K562 (cell line): ENCODE measurements around the gene MLH1. TPM values are rescaled to one million over a fixed set of nuclear protein-coding genes. Genes with fewer than 3 reads are reported as not detected.
A peak's percentile ranks its signal among the peaks of the same experiment; 100 is the strongest.

Experiments
- ESRRA ChIP-seq: fragments of 450-650 bp; IDR thresholded peaks from 2 replicates; pipeline ENCODE4 v1.6.1; 2014; ENCODE audit warnings: low read depth, mild to moderate bottlenecking, moderate library complexity, borderline replicate concordance
- ETV5 ChIP-seq: sonication (generic); formaldehyde crosslinking; IDR thresholded peaks from 2 replicates; pipeline ENCODE4 v1.4.0; 2020; ENCODE audit warnings: low read depth, mild to moderate bottlenecking, missing genetic modification reagents
- GTF2F1 ChIP-seq: IDR thresholded peaks from 2 replicates; pipeline ENCODE4 v1.6.1; 2011; ENCODE audit warnings: low read depth, low read length, improper control_type of control experiment
- MBD2 ChIP-seq: sonication (generic); IDR thresholded peaks from 2 replicates; pipeline ENCODE4 v1.6.1; 2016; ENCODE audit warnings: low read depth, borderline replicate concordance
- MYC ChIP-seq, 2 experiments: fragments of 250-450 bp in 1 of 2; sonication (Bioruptor Pico) in 1 of 2; IDR thresholded peaks; 2 replicates each; pipeline versions ENCODE4 v1.5.1 to v1.6.1; 2012 to 2021; ENCODE audit warnings: low read depth in 2 of 2, borderline replicate concordance in 1 of 2, improper control_type of control experiment in 1 of 2, low read length in 1 of 2, mild to moderate bottlenecking in 1 of 2, moderate library complexity in 1 of 2
- RBFOX2 ChIP-seq: fragments of 200-400 bp; formaldehyde crosslinking; IDR thresholded peaks from 2 replicates; pipeline ENCODE4 v1.6.1; 2017; ENCODE audit warnings: low read depth, mild to moderate bottlenecking, low read length, moderate library complexity
- TARDBP ChIP-seq: fragments of 450-650 bp; IDR thresholded peaks from 2 replicates; pipeline ENCODE4 v1.6.1; 2016
- YY1 ChIP-seq, 3 experiments: IDR thresholded peaks; 2 replicates each; pipeline ENCODE4 v1.6.1; 2011; ENCODE audit warnings: low read length in 2 of 3, mild to moderate bottlenecking in 2 of 3, moderate library complexity in 2 of 3, borderline replicate concordance in 1 of 3, control low read depth in 1 of 3, low read depth in 1 of 3; ENCODE audit not compliant: insufficient read depth in 3 of 3, insufficient replicate concordance in 2 of 3, control insufficient read depth in 1 of 3, insufficient read length in 1 of 3; ENCODE audit errors: extremely low read depth in 1 of 3
- ZBTB2 ChIP-seq: fragments of 450-650 bp; IDR thresholded peaks from 2 replicates; pipeline ENCODE4 v1.6.1; 2016; ENCODE audit warnings: antibody characterized with exemption
- ZBTB33 ChIP-seq: sonication (generic); formaldehyde crosslinking; IDR thresholded peaks from 2 replicates; pipeline ENCODE4 v1.8.1; 2023; ENCODE audit warnings: mild to moderate bottlenecking, missing genetic modification reagents
- ZFP36 ChIP-seq: fragments of 150-350 bp; IDR thresholded peaks from 2 replicates; pipeline ENCODE4 v1.6.1; 2018; ENCODE audit warnings: low read length, low read depth; ENCODE audit not compliant: partially characterized antibody
- ZNF239 ChIP-seq: fragments of 250-450 bp; sonication (Bioruptor Pico); IDR thresholded peaks from 2 replicates; pipeline ENCODE4 v1.4.0; 2020; ENCODE audit warnings: mild to moderate bottlenecking
- ZNF699 ChIP-seq: fragments of 250-450 bp; sonication (Bioruptor Pico); IDR thresholded peaks from 2 replicates; pipeline ENCODE4 v1.8.0; 2021; ENCODE audit warnings: mild to moderate bottlenecking, moderate library complexity; ENCODE audit not compliant: insufficient replicate concordance
- ZNF830 ChIP-seq: fragments of 250-450 bp; sonication (Bioruptor Pico); IDR thresholded peaks from 2 replicates; pipeline ENCODE4 v1.5.0; 2021; ENCODE audit warnings: mild to moderate bottlenecking
- polyA plus RNA-seq, 8 experiments: library from polyadenylated mRNA; depleted of rRNA in 4 of 8; stranded (reverse) in 5 of 8; unstranded in 3 of 8; fragments of >200 nt; fragmentation: Nextera tagmentation in 2 of 8; fragmentation: Illumina TruSeq in 1 of 8; extraction: Ambion mirVana in 2 of 8; extraction: Trizol in 1 of 8; gene quantifications; 2 replicates each; pipeline versions ENCODE4 v1.2.1 to v1.2.3, GENCODE V29; 2011 to 2014; ENCODE audit warnings: inconsistent platforms in 1 of 8, missing spikeins in 1 of 8
- total RNA-seq, 7 experiments: library from RNA; depleted of rRNA in 6 of 7; stranded (reverse); fragments of >200 nt in 6 of 7; fragmentation: Illumina TruSeq in 2 of 7; extraction: Trizol in 2 of 7; gene quantifications; 2 replicates each; pipeline versions ENCODE4 v1.2.1 to v1.2.3, GENCODE V29; 2011 to 2021; ENCODE audit warnings: low replicate concordance in 1 of 7
- TF ChIP-seq, protein P1 (sequence below): fragments of 450-650 bp; formaldehyde crosslinking; IDR thresholded peaks from 2 replicates; pipeline ENCODE4 v1.4.0; 2020; ENCODE audit warnings: mild to moderate bottlenecking
- TF ChIP-seq, protein P2 (sequence below): IDR thresholded peaks from 2 replicates; pipeline ENCODE4 v1.6.1; 2011; ENCODE audit warnings: borderline replicate concordance, low read depth, mild to moderate bottlenecking, moderate library complexity, low read length; ENCODE audit not compliant: insufficient read depth, poor library complexity, severe bottlenecking
- TF ChIP-seq, protein P3 (sequence below): fragments of 450-650 bp; conservative IDR thresholded peaks from 2 replicates; pipeline ENCODE4 v1.6.1; 2016; ENCODE audit warnings: missing genetic modification characterization, low read depth, mild to moderate bottlenecking, missing compliant biosample characterization, moderate library complexity

The MLH1 gene
- total and polyA plus RNA-seq, 9 of the 15 experiments (the other 6 are each of a cell fraction or from before 2014, with no cell fraction given) = 76.4 to 155 (median 117) TPM

DNA sequence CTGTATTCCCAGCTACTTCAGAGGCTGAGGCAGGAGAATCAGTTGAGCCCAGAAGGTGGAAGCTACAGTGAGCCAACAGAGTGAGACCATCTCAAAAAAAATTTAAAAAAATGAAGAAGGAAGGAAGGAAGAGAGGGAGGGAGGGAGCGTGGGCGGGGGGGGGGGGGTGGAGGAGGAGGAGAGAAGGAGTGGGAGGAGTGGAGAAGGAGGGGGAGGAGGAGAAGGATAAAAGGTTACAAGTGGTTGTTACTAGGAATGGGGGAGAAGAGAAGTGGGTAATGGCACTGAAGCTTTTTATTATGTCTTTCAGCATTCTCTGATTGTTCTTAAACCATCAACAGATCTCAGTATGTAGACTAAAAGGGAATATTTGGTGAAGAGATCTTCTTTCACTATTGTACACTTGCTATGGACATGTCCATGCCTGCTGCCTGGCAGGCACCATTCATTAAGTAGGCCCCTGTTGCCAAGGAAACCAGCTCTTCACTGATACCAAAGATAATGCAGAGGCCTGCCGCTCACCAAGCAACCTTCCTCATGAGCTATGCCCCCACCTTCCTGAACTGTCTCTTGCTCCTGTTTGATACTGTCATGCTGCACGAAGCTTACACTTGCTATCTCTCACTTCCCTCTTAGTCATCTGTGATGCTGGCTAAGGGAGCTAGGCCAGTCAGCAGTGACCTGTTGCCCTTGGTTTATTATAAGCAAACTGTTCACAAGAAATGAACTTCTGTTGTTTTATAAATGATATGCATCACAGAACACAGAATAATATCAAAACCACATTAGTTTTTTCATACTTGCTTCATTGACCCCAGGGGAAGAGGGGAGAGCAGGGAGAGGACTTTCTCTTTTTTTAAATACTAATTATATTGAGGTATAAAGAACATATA is 23.5 kb upstream of the MLH1 start (continued):
- TF ChIP-seq YY1 (IDR thresholded peaks at IDR 0.05; ENCODE audit: borderline replicate concordance in 1 of 3, control insufficient read depth in 1 of 3, extremely low read depth in 1 of 3, insufficient read depth in 3 of 3, insufficient read length in 1 of 3, insufficient replicate concordance in 2 of 3, low read depth in 1 of 3, low read length in 2 of 3) = peak in 1 of 3 experiments; percentile 59
- no peak for TF ChIP-seq GTF2F1
- TF ChIP-seq RBFOX2 = no peak
- no peak for TF ChIP-seq ZNF830 (CRISPR knock-in tag)
- 0 out of 2 replicates have a peak, but pooled peaks have one; percentile 24 for TF ChIP-seq ETV5 (CRISPR knock-in tag)
- no peak for TF ChIP-seq ZNF699
- TF ChIP-seq ESRRA = peak; percentile 94
- TF ChIP-seq, protein P1, sequence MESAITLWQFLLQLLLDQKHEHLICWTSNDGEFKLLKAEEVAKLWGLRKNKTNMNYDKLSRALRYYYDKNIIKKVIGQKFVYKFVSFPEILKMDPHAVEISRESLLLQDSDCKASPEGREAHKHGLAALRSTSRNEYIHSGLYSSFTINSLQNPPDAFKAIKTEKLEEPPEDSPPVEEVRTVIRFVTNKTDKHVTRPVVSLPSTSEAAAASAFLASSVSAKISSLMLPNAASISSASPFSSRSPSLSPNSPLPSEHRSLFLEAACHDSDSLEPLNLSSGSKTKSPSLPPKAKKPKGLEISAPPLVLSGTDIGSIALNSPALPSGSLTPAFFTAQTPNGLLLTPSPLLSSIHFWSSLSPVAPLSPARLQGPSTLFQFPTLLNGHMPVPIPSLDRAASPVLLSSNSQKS (CRISPR knock-in tag) = no peak
- TF ChIP-seq ZBTB2 = peak; percentile 70; the same call in 1 of the 2 replicates
- TF ChIP-seq, protein P2, sequence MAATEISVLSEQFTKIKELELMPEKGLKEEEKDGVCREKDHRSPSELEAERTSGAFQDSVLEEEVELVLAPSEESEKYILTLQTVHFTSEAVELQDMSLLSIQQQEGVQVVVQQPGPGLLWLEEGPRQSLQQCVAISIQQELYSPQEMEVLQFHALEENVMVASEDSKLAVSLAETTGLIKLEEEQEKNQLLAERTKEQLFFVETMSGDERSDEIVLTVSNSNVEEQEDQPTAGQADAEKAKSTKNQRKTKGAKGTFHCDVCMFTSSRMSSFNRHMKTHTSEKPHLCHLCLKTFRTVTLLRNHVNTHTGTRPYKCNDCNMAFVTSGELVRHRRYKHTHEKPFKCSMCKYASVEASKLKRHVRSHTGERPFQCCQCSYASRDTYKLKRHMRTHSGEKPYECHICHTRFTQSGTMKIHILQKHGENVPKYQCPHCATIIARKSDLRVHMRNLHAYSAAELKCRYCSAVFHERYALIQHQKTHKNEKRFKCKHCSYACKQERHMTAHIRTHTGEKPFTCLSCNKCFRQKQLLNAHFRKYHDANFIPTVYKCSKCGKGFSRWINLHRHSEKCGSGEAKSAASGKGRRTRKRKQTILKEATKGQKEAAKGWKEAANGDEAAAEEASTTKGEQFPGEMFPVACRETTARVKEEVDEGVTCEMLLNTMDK = no peak
- 0 out of 2 replicates have a peak, but pooled peaks have one; percentile 12 for TF ChIP-seq MBD2
- peak; percentile 42 for TF ChIP-seq ZFP36
- TF ChIP-seq ZBTB33 (CRISPR knock-in tag) = peak; percentile 55; the same call in 1 of the 2 replicates
- no peak for TF ChIP-seq ZNF239 (CRISPR knock-in tag)
- TF ChIP-seq TARDBP = no peak
- TF ChIP-seq, protein P3, sequence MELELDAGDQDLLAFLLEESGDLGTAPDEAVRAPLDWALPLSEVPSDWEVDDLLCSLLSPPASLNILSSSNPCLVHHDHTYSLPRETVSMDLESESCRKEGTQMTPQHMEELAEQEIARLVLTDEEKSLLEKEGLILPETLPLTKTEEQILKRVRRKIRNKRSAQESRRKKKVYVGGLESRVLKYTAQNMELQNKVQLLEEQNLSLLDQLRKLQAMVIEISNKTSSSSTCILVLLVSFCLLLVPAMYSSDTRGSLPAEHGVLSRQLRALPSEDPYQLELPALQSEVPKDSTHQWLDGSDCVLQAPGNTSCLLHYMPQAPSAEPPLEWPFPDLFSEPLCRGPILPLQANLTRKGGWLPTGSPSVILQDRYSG (tag) = no peak
- TF ChIP-seq MYC (IDR thresholded peaks at IDR 0.05; ENCODE audit: low read depth, low read length) = peak; percentile 74; the same call in 1 of the 2 replicates
- no peak for TF ChIP-seq MYC (CRISPR knock-in tag; IDR thresholded peaks at IDR 0.05; ENCODE audit: borderline replicate concordance, low read depth)
